ENCODE results near the gene IL1RL2. TPM values are rescaled to one million over a fixed set of nuclear protein-coding genes. Genes with fewer than 3 reads are reported as not detected.
A peak's percentile ranks its signal among the peaks of the same experiment; 100 is the strongest.

The IL1RL2 gene
- 1 to 10 TPM; 1.1 to 1.2 TPM for total RNA-seq
- long read RNA-seq, partial matches to known transcripts: 0 of 2 reads
- long read RNA-seq, other reads (novel, unspliced or antisense): 2 of 2 reads

DNA sequence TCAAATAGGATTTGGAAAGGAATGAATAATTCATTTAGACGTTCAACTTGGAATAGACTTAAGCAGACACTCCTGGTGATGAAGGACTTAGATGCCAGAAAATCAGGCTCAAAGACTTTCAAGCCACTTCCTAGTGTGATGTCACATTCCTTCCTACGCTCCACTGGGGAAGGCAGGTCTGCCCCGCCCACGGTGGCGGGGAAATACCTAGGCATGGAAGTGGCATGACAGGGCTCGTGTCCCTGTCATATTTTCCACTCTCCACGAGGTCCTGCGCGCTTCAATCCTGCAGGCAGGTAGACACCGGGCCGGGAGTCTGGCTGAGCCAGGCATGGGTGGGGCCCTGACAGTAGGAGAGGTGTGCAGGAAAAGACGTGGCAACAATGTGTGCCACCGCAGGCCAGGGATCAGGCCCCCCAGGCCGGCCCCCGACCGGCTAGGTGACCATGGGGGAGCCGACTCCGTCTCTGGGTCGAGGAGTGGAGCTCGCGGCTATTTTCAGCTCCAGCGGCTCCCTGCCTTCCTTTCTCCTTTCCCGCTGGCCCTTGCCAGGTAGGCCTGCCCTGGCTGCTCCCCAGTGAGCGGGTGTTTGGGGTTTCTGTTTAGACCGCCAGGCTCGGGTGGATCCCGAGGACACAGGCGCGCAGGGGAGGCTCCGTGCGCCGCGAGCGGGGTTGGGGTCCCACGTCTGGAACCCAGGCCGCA, at the start of gene IL1RL2:
TSS of gene IL1RL2 (plus strand) at position 233 of the 705 bp plus-strand sequence. CDS start 845 bp downstream, outside the sequence.
- peak; percentile 76 for ATAC-seq
- DNase-seq: peak; percentile 51 to 60
- intact Hi-C loops (cut with DNase I, micrococcal nuclease): loop anchor here in 1 of 2 donors (5.0 kb wide), 1 partner anchor 55 kb away; no protein-coding TSS in a partner anchor

DNA sequence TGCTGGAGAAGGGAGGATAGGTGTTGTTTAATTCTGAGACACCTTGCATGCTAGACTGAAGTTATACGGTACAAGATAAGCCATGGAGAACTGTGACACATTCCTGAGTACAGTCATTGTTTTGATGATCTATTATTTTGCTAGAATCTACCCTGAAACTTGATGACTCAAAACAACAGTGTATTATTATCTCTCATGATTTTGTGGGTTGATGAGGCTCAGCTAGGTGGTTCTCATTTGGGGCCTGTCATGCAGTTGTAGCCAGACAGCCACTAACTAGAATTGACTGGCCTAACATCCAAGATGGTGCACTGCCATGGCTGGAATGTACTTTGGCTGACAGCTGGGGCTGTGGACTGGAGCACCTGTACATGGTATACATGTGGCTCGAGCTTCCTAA, 49.7 kb upstream of the IL1RL2 start:
- no peak for ATAC-seq
- DNase-seq: no peak
- intact Hi-C loops (cut with DNase I, micrococcal nuclease): no loop called here

DNA sequence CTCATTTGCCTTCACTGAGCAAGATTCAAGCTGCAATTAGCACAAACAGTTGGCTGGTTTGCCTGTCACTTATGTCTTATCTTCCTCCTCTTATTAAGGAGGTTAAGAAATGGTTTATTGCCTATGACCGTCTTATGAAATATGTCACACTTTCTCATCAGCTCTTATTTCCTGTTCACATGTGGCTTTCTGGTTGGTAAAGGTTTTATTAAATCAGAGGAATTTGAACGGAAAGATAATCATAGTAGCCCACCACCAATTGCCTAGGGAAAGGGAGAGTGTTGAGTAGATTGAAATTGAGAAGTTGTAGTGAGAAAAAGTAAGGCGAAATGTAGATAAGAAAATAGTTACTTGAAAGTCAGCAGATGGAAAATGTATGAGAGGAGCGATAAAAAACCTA, 48.5 kb upstream of the IL1RL2 start:
- no peak for DNase-seq
- intact Hi-C loops (cut with DNase I, micrococcal nuclease): no loop called here

DNA sequence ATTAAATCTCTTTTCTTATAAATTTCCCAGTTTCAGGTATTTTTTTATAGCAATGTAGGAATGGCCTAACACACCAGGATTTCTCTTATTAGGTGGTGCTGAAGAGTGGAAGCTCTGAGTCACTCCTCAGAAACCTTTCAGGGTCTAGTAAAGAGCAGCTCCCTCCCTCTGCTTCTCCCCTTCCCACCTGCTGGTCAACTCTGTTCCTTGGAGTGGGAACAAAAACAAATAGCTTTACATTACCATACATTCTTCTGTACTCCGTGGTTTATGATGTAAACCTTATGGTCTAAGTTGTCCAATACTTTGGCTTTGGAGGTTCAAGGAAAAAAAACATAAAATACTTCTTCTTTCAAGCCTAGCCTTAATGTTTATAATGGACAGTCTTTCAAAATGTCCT, 47.0 kb upstream of the IL1RL2 start:
- ATAC-seq: no peak
- no peak for DNase-seq
- intact Hi-C loops (cut with DNase I, micrococcal nuclease): no loop called here

More for the DNA sequence above, 48.5 kb upstream of the IL1RL2 start:
- no peak for ATAC-seq

DNA sequence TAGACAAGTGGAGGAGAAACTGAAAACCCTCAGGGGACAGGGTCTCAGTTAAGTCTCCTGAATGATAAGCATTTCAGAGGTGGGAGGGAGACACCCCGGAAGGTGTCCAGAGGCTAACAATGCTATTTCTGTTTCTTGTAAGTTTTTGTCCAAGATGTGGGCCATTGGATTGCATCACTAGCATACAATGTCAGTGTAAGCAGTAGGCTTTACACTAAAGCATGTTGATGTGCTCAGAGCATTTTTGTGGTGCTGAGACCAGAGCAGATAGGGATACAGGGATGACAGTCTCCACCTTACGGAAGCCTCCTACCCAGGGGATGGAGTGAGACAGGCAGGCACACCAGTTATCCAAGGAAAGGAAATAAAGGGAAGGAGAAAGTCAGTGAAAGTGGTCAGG, 46.4 kb upstream of the IL1RL2 start:
- intact Hi-C loops (cut with DNase I, micrococcal nuclease): no loop called here
- ATAC-seq (no peak), DNase-seq (no peak)

DNA sequence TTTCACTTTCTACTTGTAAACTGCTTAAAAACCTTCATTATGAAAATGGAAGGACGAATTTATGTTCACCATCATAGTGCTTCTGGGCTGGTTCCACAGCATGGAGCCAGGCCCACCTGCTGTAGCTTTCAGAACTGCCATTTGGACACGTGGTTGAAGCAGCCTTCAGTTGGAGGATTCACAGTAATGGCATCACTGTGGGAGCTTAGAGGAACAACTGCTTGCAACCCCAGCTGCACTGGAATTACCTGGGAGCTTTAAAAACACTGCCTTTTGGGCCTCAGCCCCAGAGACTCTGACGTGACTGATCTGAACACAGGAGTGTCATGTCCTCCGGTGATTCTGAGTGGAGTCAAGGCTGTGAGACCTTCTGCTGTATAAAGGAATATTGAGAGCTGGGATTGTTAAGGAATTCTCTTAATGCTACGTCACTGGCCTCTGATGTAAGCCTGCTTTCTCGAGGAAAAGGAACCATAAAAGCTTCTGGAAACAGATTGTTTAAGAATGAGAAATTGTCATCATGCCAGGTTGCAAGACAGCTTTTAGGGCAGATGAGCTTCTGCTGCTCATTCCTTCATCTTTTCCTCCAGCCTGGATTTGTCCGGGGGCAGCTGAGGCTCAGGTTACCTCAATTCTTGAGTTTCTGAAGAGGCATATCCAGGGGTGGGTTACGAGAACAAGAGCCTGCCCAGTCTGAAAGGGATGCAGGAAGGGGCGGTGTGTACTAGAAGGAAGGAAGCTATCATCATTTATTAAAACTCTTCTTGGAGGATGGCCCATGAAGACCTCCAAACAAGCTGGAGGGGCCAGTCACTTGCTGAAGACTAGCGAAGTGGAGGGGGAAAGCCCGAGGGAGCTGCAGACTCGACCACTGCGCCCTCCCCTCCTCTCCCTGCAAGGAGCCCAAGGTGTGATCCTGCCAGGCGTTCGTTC, 45.5 kb upstream of the IL1RL2 start:
- intact Hi-C loops (cut with DNase I, micrococcal nuclease): no loop called here
- no peak for DNase-seq
- ATAC-seq: no peak

DNA sequence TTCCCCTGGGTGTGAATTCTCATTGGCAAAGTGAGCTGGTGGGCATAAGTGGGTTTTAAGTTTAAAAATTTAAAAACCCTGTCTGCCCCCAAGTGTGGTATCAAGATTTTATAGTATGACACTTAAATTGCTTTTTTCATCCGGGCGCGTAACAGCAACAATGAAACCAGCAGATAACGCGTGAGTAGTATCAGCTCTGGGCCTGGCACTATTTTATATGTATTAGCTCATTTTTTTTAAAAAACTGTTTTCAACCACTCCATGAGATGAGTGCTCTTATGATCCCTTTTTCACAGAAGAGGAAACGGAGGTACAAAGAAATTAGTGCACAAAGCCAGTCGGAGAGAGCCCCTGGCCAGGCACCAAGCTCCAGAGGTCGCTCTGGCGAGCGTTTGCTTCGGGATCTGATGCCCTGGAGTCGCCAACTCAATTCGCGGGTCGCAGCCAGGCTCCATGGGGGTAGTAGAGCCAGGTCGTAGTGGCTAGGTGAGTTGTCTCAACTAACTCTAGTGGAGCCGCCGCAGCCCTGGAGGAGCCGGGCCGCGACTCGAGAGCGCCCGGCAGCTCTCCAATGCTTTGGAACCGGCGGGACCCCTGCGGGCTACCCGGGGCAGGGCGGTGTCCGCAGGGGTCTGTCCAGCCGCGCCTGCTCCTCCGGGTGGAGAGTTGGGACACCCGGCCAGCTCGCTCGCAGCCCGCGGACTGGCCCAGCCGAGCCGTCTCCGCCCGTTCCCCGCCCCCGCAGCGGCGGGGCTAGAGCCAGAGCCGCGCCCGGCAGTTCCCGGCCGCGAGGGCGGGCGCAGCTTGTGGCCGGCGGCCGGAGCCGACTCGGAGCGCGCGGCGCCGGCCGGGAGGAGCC, 44.6 kb upstream of the IL1RL2 start, which contains the start of gene IL1R1:
TSS of gene IL1R1 (plus strand) at position 777 of the 859 bp plus-strand sequence. CDS start 14,979 bp downstream, outside the sequence.
- peak; percentile 71 to 83 for DNase-seq
- ATAC-seq: peak; percentile 98
- intact Hi-C loops (cut with DNase I, micrococcal nuclease): no loop called here

DNA sequence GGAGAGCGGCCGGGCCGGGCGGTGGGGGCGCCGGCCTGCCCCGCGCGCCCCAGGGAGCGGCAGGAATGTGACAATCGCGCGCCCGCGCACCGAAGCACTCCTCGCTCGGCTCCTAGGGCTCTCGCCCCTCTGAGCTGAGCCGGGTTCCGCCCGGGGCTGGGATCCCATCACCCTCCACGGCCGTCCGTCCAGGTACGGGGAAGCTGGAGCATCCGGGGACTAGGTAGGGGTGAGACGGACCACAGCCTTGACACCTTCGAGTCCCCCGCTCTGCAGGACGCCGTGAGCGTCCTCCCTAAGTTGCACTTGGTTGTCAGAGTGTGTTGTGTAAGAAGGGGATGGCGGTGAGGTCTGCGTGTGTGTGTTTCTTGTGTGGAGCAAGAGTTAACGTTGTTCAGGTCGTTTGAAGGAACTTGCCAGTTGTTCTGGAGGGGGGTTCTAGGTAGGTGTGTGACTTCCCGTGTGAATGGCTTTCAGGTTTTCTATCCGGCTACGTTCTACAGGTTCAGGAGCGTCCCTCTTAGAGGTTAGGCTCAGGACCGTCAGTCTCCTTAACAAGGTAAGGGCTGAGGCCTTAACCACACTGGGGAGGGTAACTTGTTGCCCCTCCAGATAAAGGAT, 43.9 kb upstream of the IL1RL2 start:
- no peak for DNase-seq
- intact Hi-C loops (cut with DNase I, micrococcal nuclease): no loop called here
- no peak for ATAC-seq

DNA sequence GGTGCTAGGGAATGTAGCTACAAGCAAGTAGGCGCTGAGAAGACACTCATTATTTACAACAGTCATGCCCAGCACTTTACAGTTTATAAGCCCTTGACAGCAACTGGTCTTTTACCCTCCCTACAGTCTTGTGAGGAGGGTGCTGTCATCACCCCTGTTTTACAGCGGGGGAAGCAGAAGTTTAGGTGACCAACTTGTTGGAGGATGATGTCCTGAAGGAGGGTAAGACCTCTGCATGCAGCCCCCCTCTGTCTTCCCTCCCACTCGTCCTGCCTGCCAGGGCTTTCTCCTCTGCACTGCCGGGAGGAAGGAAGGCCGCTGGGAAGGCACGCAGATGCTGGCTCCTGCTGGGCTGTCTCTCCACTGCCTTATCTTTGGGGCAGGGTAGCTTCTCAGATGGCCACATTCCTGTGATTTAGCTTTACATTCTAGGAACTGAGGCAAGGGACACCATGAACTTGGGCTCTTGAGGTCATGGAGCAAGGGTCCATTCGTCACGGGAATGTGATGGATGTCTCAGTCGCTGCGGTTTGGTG, 43.3 kb upstream of the IL1RL2 start:
- DNase-seq: no peak
- ATAC-seq: no peak
- intact Hi-C loops (cut with DNase I, micrococcal nuclease): no loop called here

DNA sequence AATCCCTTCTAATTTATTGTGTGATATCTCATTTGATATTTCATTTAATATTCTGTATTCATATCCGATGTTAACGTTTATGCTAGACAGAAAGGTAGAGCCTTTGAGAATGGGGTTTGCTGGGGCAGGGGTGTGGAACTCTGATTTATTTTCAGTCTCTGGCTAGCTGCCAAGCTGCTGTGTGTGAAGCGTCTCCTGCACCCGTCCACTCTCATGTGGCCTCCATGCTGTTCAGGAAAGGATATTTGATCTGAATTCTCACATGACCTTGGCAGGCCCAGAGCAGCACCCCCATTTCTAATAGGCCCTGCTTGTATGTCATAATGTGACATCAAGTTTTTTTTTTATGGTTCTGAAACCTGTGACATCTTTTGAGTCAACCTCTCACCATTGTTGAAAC, 42.7 kb upstream of the IL1RL2 start:
- no peak for ATAC-seq
- no peak for DNase-seq
- intact Hi-C loops (cut with DNase I, micrococcal nuclease): no loop called here

DNA sequence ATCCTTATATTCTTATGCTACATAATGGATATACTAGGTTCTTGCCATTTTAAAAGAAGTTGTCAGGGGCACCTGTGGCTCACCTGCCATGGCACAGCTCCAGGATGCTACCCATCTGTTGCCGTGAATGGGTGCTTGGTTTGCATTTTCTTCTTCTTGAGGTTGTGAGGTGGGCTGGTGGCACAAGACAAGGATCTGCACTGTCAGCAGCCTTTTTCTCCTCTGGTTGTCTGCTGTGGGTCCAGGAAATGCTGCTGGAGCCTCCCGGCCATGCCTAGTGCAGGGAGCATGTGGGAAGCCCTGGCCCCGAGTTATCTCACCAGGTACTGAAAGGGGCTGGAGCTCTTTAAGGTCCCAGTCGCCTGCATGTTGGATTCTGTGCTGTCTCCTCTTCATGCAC, 41.7 kb upstream of the IL1RL2 start:
- ATAC-seq: no peak
- intact Hi-C loops (cut with DNase I, micrococcal nuclease): no loop called here
- DNase-seq: no peak

DNA sequence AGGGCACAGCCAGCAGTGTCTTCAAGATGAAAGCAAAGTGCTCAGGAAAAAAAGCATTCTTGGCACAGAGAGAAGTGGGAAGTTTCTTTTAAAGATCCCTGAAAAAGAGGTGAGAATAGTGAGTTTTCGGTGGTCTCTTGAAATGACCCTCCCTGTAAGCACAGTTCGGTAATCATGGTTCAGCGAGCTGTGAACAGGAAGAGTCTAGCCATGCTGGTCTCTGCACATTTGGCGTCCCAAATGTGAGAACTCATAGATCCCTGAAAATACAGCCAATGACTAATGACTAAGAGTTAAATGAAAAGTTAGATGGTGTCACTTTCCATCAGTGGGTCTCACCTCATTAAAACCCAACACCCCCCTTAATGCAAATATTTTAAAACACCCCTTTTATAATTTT, 40.9 kb upstream of the IL1RL2 start:
- no peak for ATAC-seq
- intact Hi-C loops (cut with DNase I, micrococcal nuclease): no loop called here
- no peak for DNase-seq

DNA sequence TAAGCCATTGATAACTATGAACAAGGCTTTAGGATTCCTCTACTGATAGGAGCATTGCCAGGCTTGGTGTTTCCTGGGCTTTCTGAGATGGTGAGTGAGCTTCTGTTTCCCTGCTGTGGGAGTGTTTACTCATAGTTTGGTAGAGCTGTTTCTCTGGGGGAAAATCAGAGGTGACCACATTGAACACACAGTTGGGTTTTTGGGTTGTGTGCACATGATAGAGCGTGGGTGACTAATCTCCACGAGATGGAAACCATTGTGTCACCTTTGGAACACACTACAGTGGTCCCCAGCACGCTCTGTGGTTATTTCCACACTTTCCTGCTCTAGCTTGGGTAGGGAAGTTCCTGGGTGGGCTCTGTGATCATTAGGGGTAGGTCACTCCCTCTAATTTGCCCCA, 38.9 kb upstream of the IL1RL2 start:
- intact Hi-C loops (cut with DNase I, micrococcal nuclease): no loop called here
- no peak for DNase-seq
- no peak for ATAC-seq

DNA sequence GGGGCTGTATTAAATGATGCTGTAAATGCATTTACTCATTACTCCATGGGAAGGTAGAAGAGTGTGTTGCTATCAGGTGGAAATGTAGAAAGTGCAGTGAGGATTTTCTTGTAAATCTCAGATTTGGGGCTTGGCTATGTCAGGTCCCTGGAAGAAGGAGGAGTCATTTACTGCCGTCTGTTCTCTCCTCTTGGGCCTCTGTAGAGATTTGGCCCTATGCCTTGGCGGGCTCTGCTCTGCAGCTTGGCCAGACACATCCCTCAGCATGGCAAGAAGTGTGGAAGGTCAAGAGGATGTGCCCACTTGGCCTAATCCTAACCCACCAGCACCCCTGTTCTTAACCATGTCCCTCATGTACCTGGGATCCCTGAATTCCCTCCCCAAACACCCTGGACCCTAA, 37.6 kb upstream of the IL1RL2 start:
- ATAC-seq (no peak), DNase-seq (no peak)
- intact Hi-C loops (cut with DNase I, micrococcal nuclease): no loop called here

DNA sequence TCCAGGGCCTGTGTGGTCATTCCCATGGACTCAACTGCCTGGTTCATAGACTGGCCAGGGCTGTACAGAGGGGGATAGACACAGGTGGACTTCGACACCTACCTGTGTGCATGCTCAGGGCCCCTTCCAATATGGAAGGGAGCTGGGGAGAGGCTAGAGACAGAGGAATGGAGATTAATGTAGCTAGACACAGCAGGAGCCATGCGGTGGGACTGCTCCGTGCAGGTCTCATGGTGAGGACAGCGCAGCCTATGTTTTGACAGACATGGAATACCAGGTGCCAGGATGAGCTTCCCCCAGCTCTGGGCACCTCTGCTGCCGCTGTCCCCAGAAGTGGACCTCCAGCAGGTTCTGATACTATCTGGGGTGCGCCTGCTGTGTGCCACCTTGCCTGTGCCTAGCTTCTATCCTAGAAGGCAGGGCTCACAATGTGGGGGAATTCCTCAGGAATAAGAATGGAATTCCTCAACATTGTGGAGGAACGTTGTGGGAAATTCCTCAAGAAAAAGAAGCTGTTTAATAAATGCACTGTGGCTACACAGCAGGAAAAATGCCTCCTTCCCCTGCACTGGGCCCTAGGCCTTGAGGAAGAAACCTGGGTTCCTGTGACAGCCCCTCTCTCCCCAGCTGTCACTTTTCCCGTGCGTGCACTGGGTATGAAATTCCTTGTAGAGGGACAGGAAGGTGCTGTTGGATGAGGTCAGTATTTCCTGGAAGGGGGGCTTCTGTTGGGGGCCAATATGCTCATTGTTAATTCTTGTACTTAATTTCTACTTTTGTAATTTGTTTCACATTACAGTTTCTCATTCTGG, 37.0 kb upstream of the IL1RL2 start:
- intact Hi-C loops (cut with DNase I, micrococcal nuclease): no loop called here

DNA sequence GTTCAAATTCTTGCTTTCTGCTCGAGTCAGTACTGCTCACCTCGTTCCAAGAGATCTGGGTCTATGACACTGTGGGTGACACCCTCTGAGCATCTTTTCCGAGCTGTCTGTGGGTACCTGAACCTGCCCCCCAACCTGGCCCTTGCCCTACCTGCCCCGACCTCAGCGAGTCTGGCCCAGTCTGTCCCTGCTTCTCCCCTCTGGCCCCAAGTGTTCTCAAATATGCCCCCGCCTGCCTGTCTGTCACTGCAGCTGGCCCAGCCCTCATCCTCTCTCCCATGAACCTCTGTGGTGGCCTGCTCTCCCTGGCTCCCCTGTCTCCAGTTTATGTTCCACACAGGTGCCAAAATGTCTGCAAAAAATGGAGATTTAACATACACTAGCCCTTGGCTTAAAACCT, 32.5 kb upstream of the IL1RL2 start:
- ATAC-seq (no peak), DNase-seq (no peak)
- intact Hi-C loops (cut with DNase I, micrococcal nuclease): no loop called here

More for the DNA sequence above, 37.0 kb upstream of the IL1RL2 start:
- no peak for ATAC-seq
- no peak for DNase-seq

DNA sequence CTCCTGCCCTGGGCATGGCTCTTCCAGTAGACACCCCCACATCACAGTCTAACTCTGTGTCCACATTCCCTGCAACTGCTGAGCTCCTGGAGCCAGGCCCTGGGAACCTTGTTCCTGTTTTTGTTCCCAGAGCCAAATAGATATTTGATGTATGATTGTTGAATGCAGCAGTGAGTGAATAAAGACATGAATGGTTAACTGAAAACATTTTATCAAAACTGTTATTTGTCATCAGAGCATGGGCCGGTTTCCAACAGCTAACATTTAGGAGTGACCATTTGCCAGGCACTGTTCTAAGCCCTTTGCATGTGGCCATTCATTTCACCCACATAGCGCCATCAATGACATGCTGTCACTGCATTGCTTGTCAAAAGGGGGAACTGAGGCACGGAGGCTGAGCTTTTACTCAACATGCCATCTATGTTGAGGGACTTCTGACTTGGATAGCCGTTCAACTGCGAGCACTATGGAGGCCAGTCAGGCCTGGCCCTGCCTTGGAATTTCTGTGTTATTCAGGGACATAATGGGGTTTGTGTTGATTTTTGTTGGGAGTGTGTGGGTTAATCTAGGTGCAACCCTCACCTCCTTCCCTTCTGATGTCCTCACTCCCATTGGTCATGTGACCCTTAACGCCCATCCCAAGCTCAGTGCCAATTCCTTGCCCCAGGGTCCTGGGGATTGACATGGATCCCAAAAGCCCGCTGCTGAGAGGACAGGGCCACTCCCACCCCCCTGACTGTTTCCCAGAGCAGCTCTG, 31.7 kb upstream of the IL1RL2 start:
- no peak for DNase-seq
- intact Hi-C loops (cut with DNase I, micrococcal nuclease): no loop called here
- no peak for ATAC-seq
